ENCODE data around the gene CDH26.

DNA sequence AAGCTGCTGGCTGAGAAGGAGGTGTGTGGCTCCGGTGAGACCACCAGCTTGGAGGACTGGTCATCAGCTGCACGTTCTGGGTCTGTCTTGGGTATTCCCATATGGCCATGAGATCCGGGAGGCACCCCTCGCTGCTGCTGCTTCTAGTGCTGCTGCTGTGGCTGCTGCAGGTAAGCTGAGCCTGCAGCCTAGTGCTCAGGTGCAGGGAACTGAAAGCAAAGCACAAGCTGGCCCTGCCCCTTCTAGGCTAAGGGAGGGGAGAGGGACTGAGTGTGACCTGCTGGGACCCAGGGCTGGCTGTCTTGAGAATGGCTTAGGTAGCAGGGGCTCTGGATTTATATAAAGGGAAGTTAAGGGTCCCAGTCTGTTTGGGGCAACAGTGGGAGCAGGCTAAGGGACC, 403 bp downstream of the CDH26 start:
- no peak for TF ChIP-seq CTCF (IDR thresholded peaks at IDR 0.05; ENCODE audit: insufficient read depth, low read length)
- no peak for TF ChIP-seq SPI1 (IDR thresholded peaks at IDR 0.05; ENCODE audit: borderline replicate concordance, low read depth)
- no peak for TF ChIP-seq POLR2AphosphoS5 (IDR thresholded peaks at IDR 0.05; ENCODE audit: low read depth)
- TF ChIP-seq GABPA (IDR thresholded peaks at IDR 0.05; ENCODE audit: low read depth), result no peak
